ENCODE results near the gene BEST3.

The BEST3 gene

DNA sequence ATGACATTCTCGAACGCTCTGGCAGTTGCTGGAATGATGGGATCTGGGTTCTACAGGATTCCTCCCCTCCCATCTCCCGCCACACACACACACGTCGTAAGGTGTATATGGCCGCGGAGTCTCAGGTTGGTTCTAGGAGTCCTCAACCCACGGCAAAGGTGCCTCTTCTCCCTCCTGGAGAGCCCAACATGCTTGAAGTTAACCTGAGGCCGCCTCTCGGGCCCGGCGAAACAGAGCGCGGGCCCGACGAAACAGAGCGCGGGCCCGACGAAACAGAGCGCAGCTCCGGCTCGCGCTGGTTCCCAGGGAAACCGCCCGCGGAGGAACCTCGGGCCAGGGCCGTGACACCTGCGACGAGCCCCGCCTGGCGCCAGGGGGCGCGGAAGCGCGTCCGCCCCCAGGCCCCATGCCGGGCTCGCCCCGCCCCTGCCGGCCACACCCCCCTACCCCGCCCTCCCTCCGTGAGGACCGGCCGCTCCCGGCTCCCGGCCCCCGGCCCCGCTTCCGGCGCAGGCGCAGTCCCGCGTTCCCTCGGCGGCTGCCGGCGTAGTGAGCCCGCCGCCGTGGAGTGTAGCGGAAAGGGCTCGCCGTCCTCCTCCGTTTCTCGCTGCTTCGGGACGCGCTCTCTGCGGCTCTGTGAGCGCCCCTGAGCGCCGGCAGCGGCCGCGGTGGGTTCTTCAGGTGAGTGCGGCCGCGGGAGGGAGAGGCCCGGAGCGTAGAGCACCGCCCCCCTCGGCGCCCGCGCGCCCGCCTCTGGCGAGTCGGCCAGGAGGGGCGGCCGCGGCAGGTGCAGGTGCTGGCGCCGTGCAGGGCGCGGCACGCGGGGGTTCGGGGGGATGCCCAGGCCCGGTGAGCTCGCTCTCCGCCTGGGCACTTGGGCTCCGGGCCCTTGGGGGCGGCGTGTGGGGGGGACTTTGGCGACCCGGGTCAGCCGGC is 39.5 kb upstream of the BEST3 start, which contains the start of gene RAB3IP:
TSS of gene RAB3IP (plus strand) at position 510 of the 936 bp plus-strand sequence. CDS start 16,549 bp downstream, outside the sequence.
- Histone ChIP-seq H4K8ac (ENCODE audit: low read depth, low read length) (peak within 1 kb of the TSS; percentile 79), H3K27ac (ENCODE audit: low read depth, low read length) (peak within 1 kb of the TSS; percentile 80), H3K4me2 (ENCODE audit: low read length) (peak within 1 kb of the TSS; percentile 99), H3K27me3 (ENCODE audit: insufficient read depth, low read length) (no peaks in the 10 kb centered on the region), H3K79me2 (ENCODE audit: control insufficient read depth, insufficient read depth, low read length, poor library complexity) (peaks cover 4% of the 10 kb centered on the region), H3K4ac (ENCODE audit: low read depth, low read length) (peak within 1 kb of the TSS; percentile 21), H3K4me1 (ENCODE audit: control insufficient read depth in 1 of 2, insufficient read depth in 2 of 2, low read length in 2 of 2) (peaks cover 0 to 2% of the 10 kb centered on the region in 2 experiments), H3K18ac (ENCODE audit: low read length) (peak within 1 kb of the TSS; percentile 76), H3K14ac (ENCODE audit: low read length) (peak within 1 kb of the TSS; percentile 57), H4K12ac (ENCODE audit: low read depth, low read length) (peak within 1 kb of the TSS; percentile 69), H4K91ac (ENCODE audit: low read depth, low read length) (peak within 1 kb of the TSS; percentile 45), H2BK120ac (ENCODE audit: insufficient read depth, low read length, poor library complexity) (peak within 1 kb of the TSS; percentile 84), H2AFZ (ENCODE audit: insufficient read depth, low read length, poor library complexity) (peak within 1 kb of the TSS; percentile 96), H3K9ac (ENCODE audit: low read length) (peak within 1 kb of the TSS; percentile 64), H3K9me3 (ENCODE audit: insufficient read depth, low read depth, low read length) (no peaks in the 10 kb centered on the region), H3K23ac (ENCODE audit: low read length) (no peak within 1 kb of the TSS), H2BK12ac (ENCODE audit: low read length) (no peak within 1 kb of the TSS), H2BK5ac (ENCODE audit: low read depth, low read length, poor library complexity) (peak within 1 kb of the TSS; percentile 41), H3K79me1 (ENCODE audit: low read length) (peaks cover 7% of the 10 kb centered on the region), H3K4me3 (ENCODE audit: low read depth, low read length) (peak within 1 kb of the TSS; percentile 94), H3K36me3 (ENCODE audit: control insufficient read depth in 1 of 2, insufficient read depth in 2 of 2, low read length in 2 of 2) (no peaks in the 10 kb centered on the region), H2AK5ac (ENCODE audit: low read length) (no peak within 1 kb of the TSS)
- no CpG with 5 or more reads among the region's 110 CpGs for WGBS (ENCODE audit: extremely low coverage, insufficient coverage, insufficient read length)
- peak; percentile 81 to 95 for DNase-seq

DNA sequence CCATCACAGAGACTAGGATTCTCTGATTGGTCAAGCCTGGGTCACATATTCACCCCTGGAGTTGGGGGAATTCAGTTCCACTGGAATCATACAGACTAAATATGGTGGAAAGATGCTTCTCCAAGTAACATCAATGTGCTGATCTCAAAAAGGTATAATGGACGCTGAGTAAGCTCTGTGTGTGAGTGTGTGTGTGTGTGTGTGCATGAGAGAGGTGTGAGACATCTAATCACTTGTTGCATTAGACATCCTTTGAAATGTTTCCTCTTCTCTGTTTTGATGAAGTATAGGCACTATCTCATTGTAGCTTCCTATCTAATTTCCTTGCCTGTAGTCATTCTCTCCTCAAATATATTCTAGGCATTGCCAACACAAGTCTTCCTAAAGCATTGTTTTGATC is 34.5 kb upstream of the BEST3 start:
- Histone ChIP-seq H3K79me1 (ENCODE audit: low read length) (peaks cover 2% of the 10 kb centered on the region), H3K14ac (ENCODE audit: low read length) (no peak overlapping the region), H3K9me3 (ENCODE audit: insufficient read depth, low read depth, low read length) (no peaks in the 10 kb centered on the region), H3K79me2 (ENCODE audit: control insufficient read depth, insufficient read depth, low read length, poor library complexity) (no peaks in the 10 kb centered on the region), H2AFZ (ENCODE audit: insufficient read depth, low read length, poor library complexity) (no peak overlapping the region), H2BK12ac (ENCODE audit: low read length) (no peak overlapping the region), H4K91ac (ENCODE audit: low read depth, low read length) (no peak overlapping the region), H3K4me1 (ENCODE audit: control insufficient read depth in 1 of 2, insufficient read depth in 2 of 2, low read length in 2 of 2) (no peaks in the 10 kb centered on the region), H2AK5ac (ENCODE audit: low read length) (no peak overlapping the region), H3K27ac (ENCODE audit: low read depth, low read length) (no peak overlapping the region), H3K4me2 (ENCODE audit: low read length) (no peak overlapping the region), H2BK120ac (ENCODE audit: insufficient read depth, low read length, poor library complexity) (no peak overlapping the region), H3K36me3 (ENCODE audit: control insufficient read depth in 1 of 2, insufficient read depth in 2 of 2, low read length in 2 of 2) (no peaks in the 10 kb centered on the region), H3K4me3 (ENCODE audit: low read depth, low read length) (no peak overlapping the region), H3K4ac (ENCODE audit: low read depth, low read length) (no peak overlapping the region), H3K23ac (ENCODE audit: low read length) (no peak overlapping the region), H3K18ac (ENCODE audit: low read length) (no peak overlapping the region), H4K8ac (ENCODE audit: low read depth, low read length) (no peak overlapping the region), H3K9ac (ENCODE audit: low read length) (no peak overlapping the region), H3K27me3 (ENCODE audit: insufficient read depth, low read length) (no peaks in the 10 kb centered on the region), H2BK5ac (ENCODE audit: low read depth, low read length, poor library complexity) (no peak overlapping the region), H4K12ac (ENCODE audit: low read depth, low read length) (no peak overlapping the region)
- no peak for DNase-seq
- no CpG with 5 or more reads among the region's 1 CpG for WGBS (ENCODE audit: extremely low coverage, insufficient coverage, insufficient read length)

- H3K4ac ChIP-seq (ENCODE audit: low read depth, low read length), result no peak overlapping the region
- no peak overlapping the region for H2BK5ac ChIP-seq (ENCODE audit: low read depth, low read length, poor library complexity)
These were observed 33.0 kb upstream of the BEST3 start for GRCh38 chr12:69732088-69732487.

DNA sequence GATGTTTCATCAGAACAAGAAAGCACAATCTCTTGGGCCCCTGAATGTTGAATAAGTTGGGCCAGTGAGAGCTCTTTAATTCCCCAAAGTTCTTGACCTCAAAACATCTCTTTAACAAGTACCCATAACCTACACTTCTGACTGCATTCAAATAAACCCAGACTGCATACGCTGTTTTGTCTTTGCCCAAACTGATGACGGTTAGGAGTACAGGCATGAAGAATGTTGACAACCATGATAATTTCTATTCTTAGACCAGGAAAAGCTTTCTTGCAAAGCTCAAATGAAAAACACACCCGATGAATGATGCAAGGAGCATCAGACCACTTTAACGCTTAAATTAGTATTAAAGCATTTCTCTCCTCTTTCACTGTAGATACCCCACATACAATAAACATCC is 27.8 kb upstream of the BEST3 start:
- H3K4me3 ChIP-seq (ENCODE audit: low read depth, low read length), result no peak overlapping the region
- H3K27ac ChIP-seq (ENCODE audit: low read depth, low read length), result no peak overlapping the region
- H2BK12ac ChIP-seq (ENCODE audit: low read length), result no peak overlapping the region
- no peak overlapping the region for H2AK5ac ChIP-seq (ENCODE audit: low read length)
- H3K14ac ChIP-seq (ENCODE audit: low read length), result no peak overlapping the region
- H3K23ac ChIP-seq (ENCODE audit: low read length), result no peak overlapping the region
- WGBS (ENCODE audit: extremely low coverage, insufficient coverage, insufficient read length), result no CpG with 5 or more reads among the region's 4 CpGs
- no peak overlapping the region for H4K8ac ChIP-seq (ENCODE audit: low read depth, low read length)
- H3K4me1 ChIP-seq (ENCODE audit: control insufficient read depth in 1 of 2, insufficient read depth in 2 of 2, low read length in 2 of 2), result no peaks in the 10 kb centered on the region
- no peaks in the 10 kb centered on the region for H3K36me3 ChIP-seq (ENCODE audit: control insufficient read depth in 1 of 2, insufficient read depth in 2 of 2, low read length in 2 of 2)
- H2AFZ ChIP-seq (ENCODE audit: insufficient read depth, low read length, poor library complexity), result no peak overlapping the region
- no peaks in the 10 kb centered on the region for H3K9me3 ChIP-seq (ENCODE audit: insufficient read depth, low read depth, low read length)
- no peak overlapping the region for H3K4me2 ChIP-seq (ENCODE audit: low read length)
- no peak overlapping the region for H3K4ac ChIP-seq (ENCODE audit: low read depth, low read length)
- H4K91ac ChIP-seq (ENCODE audit: low read depth, low read length), result no peak overlapping the region
- H3K18ac ChIP-seq (ENCODE audit: low read length), result no peak overlapping the region
- H3K79me2 ChIP-seq (ENCODE audit: control insufficient read depth, insufficient read depth, low read length, poor library complexity), result no peaks in the 10 kb centered on the region
- H3K79me1 ChIP-seq (ENCODE audit: low read length), result no peaks in the 10 kb centered on the region
- no peak overlapping the region for H4K12ac ChIP-seq (ENCODE audit: low read depth, low read length)
- H2BK5ac ChIP-seq (ENCODE audit: low read depth, low read length, poor library complexity), result no peak overlapping the region
- H3K9ac ChIP-seq (ENCODE audit: low read length), result no peak overlapping the region
- DNase-seq, result no peak
- no peaks in the 10 kb centered on the region for H3K27me3 ChIP-seq (ENCODE audit: insufficient read depth, low read length)
- H2BK120ac ChIP-seq (ENCODE audit: insufficient read depth, low read length, poor library complexity), result no peak overlapping the region

More at GRCh38 chr12:69732088-69732487, 33.0 kb upstream of the BEST3 start:
- Histone ChIP-seq H3K4me1 (ENCODE audit: control insufficient read depth in 1 of 2, insufficient read depth in 2 of 2, low read length in 2 of 2) (no peaks in the 10 kb centered on the region), H4K12ac (ENCODE audit: low read depth, low read length) (no peak overlapping the region), H3K79me1 (ENCODE audit: low read length) (no peaks in the 10 kb centered on the region), H3K23ac (ENCODE audit: low read length) (no peak overlapping the region), H3K9ac (ENCODE audit: low read length) (no peak overlapping the region), H3K4me2 (ENCODE audit: low read length) (no peak overlapping the region), H2AFZ (ENCODE audit: insufficient read depth, low read length, poor library complexity) (no peak overlapping the region), H3K36me3 (ENCODE audit: control insufficient read depth in 1 of 2, insufficient read depth in 2 of 2, low read length in 2 of 2) (no peaks in the 10 kb centered on the region), H3K9me3 (ENCODE audit: insufficient read depth, low read depth, low read length) (no peaks in the 10 kb centered on the region), H2BK120ac (ENCODE audit: insufficient read depth, low read length, poor library complexity) (no peak overlapping the region), H3K79me2 (ENCODE audit: control insufficient read depth, insufficient read depth, low read length, poor library complexity) (no peaks in the 10 kb centered on the region), H2BK12ac (ENCODE audit: low read length) (no peak overlapping the region), H3K14ac (ENCODE audit: low read length) (no peak overlapping the region), H3K4me3 (ENCODE audit: low read depth, low read length) (no peak overlapping the region), H3K27me3 (ENCODE audit: insufficient read depth, low read length) (no peaks in the 10 kb centered on the region), H3K18ac (ENCODE audit: low read length) (no peak overlapping the region), H3K27ac (ENCODE audit: low read depth, low read length) (no peak overlapping the region), H4K91ac (ENCODE audit: low read depth, low read length) (no peak overlapping the region), H2AK5ac (ENCODE audit: low read length) (no peak overlapping the region), H4K8ac (ENCODE audit: low read depth, low read length) (no peak overlapping the region)
- peak in 1 of 2 donors; percentile 10 for DNase-seq
- WGBS (ENCODE audit: extremely low coverage, insufficient coverage, insufficient read length), result no CpG with 5 or more reads among the region's 1 CpG

Measured in trophoblast cell (in vitro differentiated cells and primary cell).